GM19455 (cell line): Measurements from ENCODE around the gene BROX.

Source experiments
- ATAC-seq: cut with Tn5 transposase; IDR thresholded peaks from one replicate; pipeline ENCODE4 v1.9.1; 2021; ENCODE audit not compliant: unreplicated experiment

BROX gene

DNA sequence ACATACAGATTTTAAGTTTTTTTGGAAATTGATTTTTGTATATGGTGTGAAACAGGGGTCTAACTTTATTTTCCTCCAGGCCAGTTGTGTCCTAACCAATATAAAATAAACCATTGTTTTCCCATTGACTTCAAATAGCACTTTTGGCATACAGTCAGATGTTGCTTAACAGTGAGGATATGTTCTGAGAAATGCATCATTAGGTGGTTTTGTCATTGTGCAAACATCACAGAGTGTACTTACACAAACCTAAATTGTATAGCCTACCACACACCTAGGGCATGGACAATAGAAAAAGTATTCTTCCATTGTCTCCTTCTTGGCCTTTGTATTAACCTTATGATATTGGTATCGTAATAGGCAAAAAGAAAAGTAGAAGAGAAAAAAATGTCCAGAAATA is 65.1 kb downstream of the BROX start:
- ATAC-seq, result no peak

DNA sequence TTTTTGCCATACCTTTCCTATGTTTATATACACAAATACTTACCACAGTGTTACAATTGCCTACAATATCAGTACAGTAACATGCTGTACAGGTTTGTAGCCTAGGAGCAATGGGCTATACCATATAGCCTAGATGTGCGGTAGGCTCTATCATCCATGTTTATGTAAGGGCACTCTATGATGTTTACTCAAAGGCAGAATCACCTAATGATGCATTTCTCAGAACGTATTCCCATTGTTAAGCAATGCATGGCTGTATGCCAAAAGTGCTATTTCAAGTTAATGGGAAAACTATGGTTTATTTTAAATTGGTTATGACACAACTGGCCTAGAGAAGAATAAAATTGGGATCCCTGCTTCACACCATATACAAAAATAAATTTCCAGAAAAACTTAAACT is 65.6 kb downstream of the BROX start:
- no peak for ATAC-seq

DNA sequence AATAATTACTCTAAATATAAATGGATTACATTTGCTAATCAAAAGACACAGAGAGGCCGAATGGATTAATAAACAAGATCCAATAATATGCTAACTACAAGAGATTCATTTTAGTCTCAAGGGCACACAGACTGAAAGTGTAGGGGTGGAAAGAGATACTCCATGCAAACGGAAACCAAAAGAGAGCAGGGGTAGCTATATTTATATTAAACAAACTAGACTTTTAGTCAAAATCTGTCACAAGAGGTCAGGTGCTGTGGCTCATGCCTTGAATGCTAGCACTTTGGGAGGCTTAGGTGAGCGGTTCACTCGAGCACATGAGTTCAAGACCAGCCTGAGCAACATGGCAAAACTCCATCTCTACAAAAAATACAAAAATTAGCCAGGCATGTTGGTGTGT is 68.9 kb downstream of the BROX start:
- ATAC-seq, result no peak

DNA sequence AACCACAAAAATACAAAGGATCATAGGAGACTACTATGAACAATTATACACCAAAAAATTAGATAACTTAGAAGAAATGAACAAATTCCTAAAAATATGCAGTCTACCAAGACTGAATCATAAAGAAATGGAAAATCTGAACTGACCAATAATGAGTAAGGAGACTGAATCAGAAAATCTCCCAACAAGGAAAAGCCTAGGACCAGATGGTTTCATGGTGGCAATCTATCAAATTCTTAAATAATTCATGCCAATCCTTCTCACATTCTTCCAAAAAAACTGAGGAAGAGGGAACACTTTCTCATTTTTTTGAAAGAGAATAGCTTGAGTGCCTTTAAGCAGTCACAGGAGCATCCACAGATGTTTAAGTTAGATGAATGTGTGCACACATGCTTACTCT is 70.7 kb downstream of the BROX start:
- no peak for ATAC-seq

DNA sequence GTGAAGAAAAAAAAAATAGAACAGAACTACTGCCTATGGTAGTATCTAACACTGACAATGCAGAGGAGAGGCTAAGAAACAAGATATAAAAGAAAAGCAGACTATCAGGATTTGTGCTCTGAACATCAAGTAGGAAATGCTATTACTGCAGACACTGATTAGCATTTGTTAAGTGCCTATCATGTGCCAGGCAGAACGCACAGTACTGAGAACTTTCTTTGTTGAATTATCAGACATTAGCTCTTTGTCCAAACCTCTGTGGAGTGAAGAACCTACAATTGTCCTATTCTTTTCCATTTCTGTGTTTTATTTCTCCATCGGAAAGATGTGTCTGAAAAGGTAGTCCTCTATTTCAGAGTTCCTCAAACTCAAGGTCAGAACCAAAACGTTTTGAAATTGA is 72.0 kb downstream of the BROX start:
- no peak for ATAC-seq
